HEK293T (cell line): Measurements from ENCODE around the gene CNPPD1.

Source experiments
- CTCF ChIA-PET: fragments of 350-600 bp; formaldehyde crosslinking; extraction: SDS; loops from one replicate; lab custom pipeline; 2021; ENCODE audit warnings: antibody characterized with exemption, inconsistent platforms; lab: Yijun Ruan, JAX
- POLR2A ChIA-PET: fragments of 350-600 bp; formaldehyde crosslinking; extraction: SDS; loops from one replicate; lab custom pipeline; 2020; ENCODE audit warnings: antibody characterized with exemption, inconsistent platforms; lab: Yijun Ruan, JAX
- DNase-seq: peaks from one replicate; pipeline ENCODE4 v3.0.0; 2012; ENCODE audit warnings: mixed read lengths; ENCODE audit errors: extremely low spot score
- ARNT ChIP-seq: fragments of 450-650 bp; IDR thresholded peaks from 2 replicates; pipeline ENCODE4 v1.6.1; 2017; ENCODE audit warnings: mild to moderate bottlenecking
- BHLHE40 ChIP-seq: fragments of 450-650 bp; IDR thresholded peaks from 2 replicates; pipeline ENCODE4 v1.6.1; 2016; ENCODE audit warnings: mild to moderate bottlenecking, moderate library complexity, borderline replicate concordance
- CTBP1 ChIP-seq: fragments of 450-650 bp; IDR thresholded peaks from 2 replicates; pipeline ENCODE4 v1.6.1; 2016; ENCODE audit warnings: borderline replicate concordance
- ELF4 ChIP-seq: fragments of 450-650 bp; IDR thresholded peaks from 2 replicates; pipeline ENCODE4 v1.6.1; 2017; ENCODE audit warnings: antibody characterized with exemption
- FOXA1 ChIP-seq: fragments of 450-650 bp; IDR thresholded peaks from 2 replicates; pipeline ENCODE4 v1.6.1; 2016; ENCODE audit warnings: mild to moderate bottlenecking
- FOXK2 ChIP-seq: fragments of 450-650 bp; IDR thresholded peaks from 2 replicates; pipeline ENCODE4 v1.6.1; 2016; ENCODE audit warnings: mild to moderate bottlenecking
- FOXM1 ChIP-seq: fragments of 450-650 bp; IDR thresholded peaks from 2 replicates; pipeline ENCODE4 v1.6.1; 2017; ENCODE audit warnings: mild to moderate bottlenecking, borderline replicate concordance
- HDGF ChIP-seq: fragments of 450-650 bp; IDR thresholded peaks from 2 replicates; pipeline ENCODE4 v1.6.1; 2017; ENCODE audit warnings: antibody characterized with exemption, borderline replicate concordance
- L3MBTL2 ChIP-seq: fragments of 450-650 bp; conservative IDR thresholded peaks from 2 replicates; pipeline ENCODE4 v1.6.1; 2016; ENCODE audit warnings: mild to moderate bottlenecking
- LEF1 ChIP-seq: fragments of 450-650 bp; IDR thresholded peaks from 2 replicates; pipeline ENCODE4 v1.6.1; 2017; ENCODE audit warnings: mild to moderate bottlenecking, borderline replicate concordance
- NFRKB ChIP-seq: fragments of 450-650 bp; IDR thresholded peaks from 2 replicates; pipeline ENCODE4 v1.6.1; 2016; ENCODE audit warnings: mild to moderate bottlenecking, moderate library complexity
- PKNOX1 ChIP-seq: fragments of 450-650 bp; IDR thresholded peaks from 2 replicates; pipeline ENCODE4 v1.6.1; 2016
- SP1 ChIP-seq: fragments of 450-650 bp; IDR thresholded peaks from 2 replicates; pipeline ENCODE4 v1.6.1; 2017
- SUZ12 ChIP-seq: fragments of 450-650 bp; IDR thresholded peaks from 2 replicates; pipeline ENCODE4 v1.6.1; 2016; ENCODE audit warnings: mild to moderate bottlenecking
- TARDBP ChIP-seq: fragments of 450-650 bp; IDR thresholded peaks from 2 replicates; pipeline ENCODE4 v1.6.1; 2016
- ZNF384 ChIP-seq: fragments of 450-650 bp; IDR thresholded peaks from 2 replicates; pipeline ENCODE4 v1.6.1; 2016

The CNPPD1 gene

GRCh38 chr2:219178377-219179175 is 1.9 kb upstream of the CNPPD1 start:
- POLR2A ChIA-PET = no interaction called here
- TF ChIP-seq NFRKB = no peak
- TF ChIP-seq PKNOX1 = no peak
- TF ChIP-seq LEF1 = no peak
- TF ChIP-seq SUZ12 = no peak
- TF ChIP-seq CTBP1 = no peak
- peak; percentile 48 for DNase-seq
- CTCF ChIA-PET = no interaction called here

GRCh38 chr2:219177552-219178376 is 1.0 kb upstream of the CNPPD1 start, which contains the start of gene RETREG2:
Gene RETREG2 (plus strand): TSS chr2:219178275. CDS start chr2:219178353, 78 bp downstream.
- ChIA-PET CTCF (no interaction called here), POLR2A (interaction anchor here (1.4 kb wide), 2 partner anchors 15 to 52 kb away, joined by 4 to 5 read pairs; no protein-coding TSS in a partner anchor)
- peak; percentile 98 for DNase-seq
- TF ChIP-seq FOXK2 = no peak
- no peak for TF ChIP-seq BHLHE40
- TF ChIP-seq FOXM1 = peak; percentile 76; the same call in 1 of the 2 replicates
- TF ChIP-seq L3MBTL2 = peak; percentile 49
- no peak for TF ChIP-seq ELF4
- no peak for TF ChIP-seq PKNOX1
- no peak for TF ChIP-seq ZNF384
- TF ChIP-seq ARNT = peak; percentile 14; the same call in 1 of the 2 replicates

GRCh38 chr2:219175928-219176817 is 552 bp downstream of the CNPPD1 start:
- ChIA-PET CTCF (interaction anchor here (0.7 to 1.6 kb wide), 6 partner anchors 19 to 176 kb away, joined by 3 to 7 read pairs (median 3); partner anchors contain the start of gene DNAJB2), POLR2A (interaction anchor here (0.6 to 2.5 kb wide), 26 partner anchors 9 to 289 kb away, joined by 3 to 25 read pairs (median 4); partner anchors contain the start of genes ABCB6, ANKZF1, ATG9A and CDK5R2)
- no peak for TF ChIP-seq FOXM1
- no peak for TF ChIP-seq ZNF384
- no peak for TF ChIP-seq TARDBP
- TF ChIP-seq SP1 = no peak
- TF ChIP-seq FOXA1 = no peak
- TF ChIP-seq NFRKB = no peak
- no peak for TF ChIP-seq FOXK2
- TF ChIP-seq PKNOX1 = no peak
- no peak for TF ChIP-seq SUZ12
- no peak for TF ChIP-seq HDGF
- TF ChIP-seq BHLHE40 = no peak
- TF ChIP-seq ELF4 = no peak
- TF ChIP-seq L3MBTL2 = no peak; the same call in 1 of the 2 replicates
- no peak for TF ChIP-seq ARNT
- no peak for TF ChIP-seq CTBP1
- no peak for TF ChIP-seq LEF1
- peak; percentile 35 for DNase-seq

- POLR2A ChIA-PET = interaction anchor here (0.7 to 2.5 kb wide), 6 partner anchors 31 to 212 kb away, joined by 3 to 25 read pairs (median 11); partner anchors contain the start of genes ABCB6, ANKZF1, ATG9A and DNPEP
- DNase-seq = no peak
- CTCF ChIA-PET = interaction anchor here (0.7 to 1.6 kb wide), 6 partner anchors 16 to 176 kb away, joined by 3 to 7 read pairs (median 3); partner anchors contain the start of gene DNAJB2
- TF ChIP-seq ELF4 (no peak), CTBP1 (no peak), LEF1 (no peak), SP1 (no peak), SUZ12 (no peak), NFRKB (no peak), TARDBP (no peak), ARNT (no peak), PKNOX1 (no peak), FOXM1 (no peak), HDGF (no peak), FOXK2 (no peak), ZNF384 (no peak), FOXA1 (no peak), L3MBTL2 (no peak), BHLHE40 (no peak)
Observed at GRCh38 chr2:219175486-219175885, 1.2 kb downstream of the CNPPD1 start.
